ENCODE data around the gene ZNF358.

Gene ZNF358

GRCh38 chr19:7515645-7516151 is at the start of gene ZNF358:
Gene ZNF358 (plus strand): TSS chr19:7516103. CDS start chr19:7519243, 3,140 bp downstream.
- peak; percentile 83 for DNase-seq

- DNase-seq: no peak
Measured at GRCh38 chr19:7467009-7467989, 48.6 kb upstream of the ZNF358 start.

GRCh38 chr19:7468840-7469239 is 47.1 kb upstream of the ZNF358 start:
- no peak for DNase-seq

GRCh38 chr19:7469669-7470285 is 46.1 kb upstream of the ZNF358 start:
- DNase-seq: no peak

- DNase-seq: no peak
Measured at GRCh38 chr19:7470540-7471305, 45.2 kb upstream of the ZNF358 start.

GRCh38 chr19:7471696-7472615 is 43.9 kb upstream of the ZNF358 start:
- DNase-seq: no peak

- no peak for DNase-seq
Measured at GRCh38 chr19:7475665-7476064, 40.2 kb upstream of the ZNF358 start.

GRCh38 chr19:7476241-7476640 is 39.7 kb upstream of the ZNF358 start:
- no peak for DNase-seq

- no peak for DNase-seq
Measured at GRCh38 chr19:7476777-7477494, 39.0 kb upstream of the ZNF358 start.

- DNase-seq: no peak
Measured at GRCh38 chr19:7477758-7478157, 38.1 kb upstream of the ZNF358 start.

GRCh38 chr19:7478173-7478842 is 37.6 kb upstream of the ZNF358 start:
- DNase-seq: no peak

- DNase-seq: no peak
Measured at GRCh38 chr19:7478843-7479227, 37.1 kb upstream of the ZNF358 start.

GRCh38 chr19:7480222-7480969 is 35.5 kb upstream of the ZNF358 start:
- DNase-seq: no peak

GRCh38 chr19:7480970-7481255 is 35.0 kb upstream of the ZNF358 start:
- no peak for DNase-seq

GRCh38 chr19:7482584-7483439 is 33.1 kb upstream of the ZNF358 start:
- DNase-seq: no peak

GRCh38 chr19:7483720-7484201 is 32.1 kb upstream of the ZNF358 start:
- DNase-seq: no peak

- DNase-seq: no peak
Measured at GRCh38 chr19:7486923-7487322, 29.0 kb upstream of the ZNF358 start.

GRCh38 chr19:7488736-7489353 is 27.1 kb upstream of the ZNF358 start, which contains the start of gene PEX11G:
Gene PEX11G (minus strand): TSS chr19:7489035. CDS start chr19:7489010, 25 bp downstream.
- DNase-seq: peak; percentile 97
